ENCODE results near the gene C18orf63.

C18orf63 gene

GRCh38 chr18:74356959-74357358, 41.3 kb downstream of the C18orf63 start:
- TF ChIP-seq, protein P1, sequence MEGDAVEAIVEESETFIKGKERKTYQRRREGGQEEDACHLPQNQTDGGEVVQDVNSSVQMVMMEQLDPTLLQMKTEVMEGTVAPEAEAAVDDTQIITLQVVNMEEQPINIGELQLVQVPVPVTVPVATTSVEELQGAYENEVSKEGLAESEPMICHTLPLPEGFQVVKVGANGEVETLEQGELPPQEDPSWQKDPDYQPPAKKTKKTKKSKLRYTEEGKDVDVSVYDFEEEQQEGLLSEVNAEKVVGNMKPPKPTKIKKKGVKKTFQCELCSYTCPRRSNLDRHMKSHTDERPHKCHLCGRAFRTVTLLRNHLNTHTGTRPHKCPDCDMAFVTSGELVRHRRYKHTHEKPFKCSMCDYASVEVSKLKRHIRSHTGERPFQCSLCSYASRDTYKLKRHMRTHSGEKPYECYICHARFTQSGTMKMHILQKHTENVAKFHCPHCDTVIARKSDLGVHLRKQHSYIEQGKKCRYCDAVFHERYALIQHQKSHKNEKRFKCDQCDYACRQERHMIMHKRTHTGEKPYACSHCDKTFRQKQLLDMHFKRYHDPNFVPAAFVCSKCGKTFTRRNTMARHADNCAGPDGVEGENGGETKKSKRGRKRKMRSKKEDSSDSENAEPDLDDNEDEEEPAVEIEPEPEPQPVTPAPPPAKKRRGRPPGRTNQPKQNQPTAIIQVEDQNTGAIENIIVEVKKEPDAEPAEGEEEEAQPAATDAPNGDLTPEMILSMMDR (IDR thresholded peaks at IDR 0.05): no peak
- no peak overlapping the region for H3K4me3 ChIP-seq
- H3K27ac ChIP-seq: no peak overlapping the region
- DNase-seq: no peak
- H3K36me3 ChIP-seq: no peaks in the 10 kb centered on the region
- H3K27me3 ChIP-seq: no peaks in the 10 kb centered on the region
- H3K4me1 ChIP-seq: peaks cover 0 to 16% (median 2%) of the 10 kb centered on the region in 4 donors
- intact Hi-C loops (cut with DNase I; ENCODE audit: low total_unique reads): loop anchor here (5.0 kb wide), 1 partner anchor 195 kb away; no protein-coding TSS in a partner anchor
- no peaks in the 10 kb centered on the region for H3K9me3 ChIP-seq

DNA sequence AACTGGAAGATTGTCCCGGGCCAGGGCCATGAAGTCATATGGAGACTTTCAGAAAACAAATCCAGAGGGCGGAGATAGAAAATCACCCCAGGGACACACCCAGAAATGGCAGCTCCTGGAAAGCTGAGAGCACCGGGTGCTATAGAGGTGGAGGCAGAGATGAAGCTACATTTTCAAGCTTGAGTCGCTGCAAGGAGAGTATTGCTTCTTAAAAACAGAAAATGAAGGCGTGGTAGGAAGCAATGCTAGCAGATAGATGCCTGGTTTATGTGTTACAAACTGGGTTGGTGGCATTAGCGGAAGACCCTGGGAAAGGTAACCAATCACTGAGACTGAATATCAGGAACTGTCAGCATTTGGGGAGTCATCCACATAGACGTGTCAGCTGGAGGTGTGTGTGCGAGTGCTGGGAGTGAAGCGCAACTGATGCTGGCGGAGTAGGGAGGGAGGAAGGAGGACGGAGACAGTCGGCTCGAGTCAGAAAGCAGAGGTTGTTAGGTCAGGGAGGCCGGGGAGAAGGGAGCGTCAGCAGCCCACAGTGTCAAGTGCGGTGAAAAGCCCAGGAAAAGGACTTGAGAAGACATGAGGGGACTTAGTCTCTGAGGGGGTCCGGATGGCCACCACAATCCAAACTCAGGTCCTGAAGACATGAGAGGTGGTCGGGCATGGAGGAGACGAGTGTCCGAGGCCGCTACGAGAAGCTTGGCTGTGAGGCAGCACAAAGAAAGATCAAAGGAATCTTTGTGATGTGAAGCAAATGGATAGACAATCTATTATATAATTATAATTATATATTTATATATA, 45.4 kb downstream of the C18orf63 start:
- H3K9me3 ChIP-seq: no peaks in the 10 kb centered on the region

GRCh38 chr18:74367905-74368304, 52.3 kb downstream of the C18orf63 start:
- Histone ChIP-seq H3K27me3 (no peaks in the 10 kb centered on the region), H3K4me1 (no peaks in the 10 kb centered on the region), H3K36me3 (no peaks in the 10 kb centered on the region), H3K9me3 (no peaks in the 10 kb centered on the region), H3K27ac (no peak overlapping the region), H3K4me3 (no peak overlapping the region)
- TF ChIP-seq, protein P1 (IDR thresholded peaks at IDR 0.05): no peak
- intact Hi-C loops (cut with DNase I; ENCODE audit: low total_unique reads): no loop called here
- DNase-seq: no peak

More for the DNA sequence above, 45.4 kb downstream of the C18orf63 start:
- H3K4me1 ChIP-seq: no peaks in the 10 kb centered on the region
- TF ChIP-seq, protein P1 (IDR thresholded peaks at IDR 0.05): no peak
- DNase-seq: no peak
- intact Hi-C loops (cut with DNase I; ENCODE audit: low total_unique reads): no loop called here
- no peak overlapping the region for H3K4me3 ChIP-seq
- H3K36me3 ChIP-seq: no peaks in the 10 kb centered on the region
- H3K27me3 ChIP-seq: no peaks in the 10 kb centered on the region
- H3K27ac ChIP-seq: no peak overlapping the region

DNA sequence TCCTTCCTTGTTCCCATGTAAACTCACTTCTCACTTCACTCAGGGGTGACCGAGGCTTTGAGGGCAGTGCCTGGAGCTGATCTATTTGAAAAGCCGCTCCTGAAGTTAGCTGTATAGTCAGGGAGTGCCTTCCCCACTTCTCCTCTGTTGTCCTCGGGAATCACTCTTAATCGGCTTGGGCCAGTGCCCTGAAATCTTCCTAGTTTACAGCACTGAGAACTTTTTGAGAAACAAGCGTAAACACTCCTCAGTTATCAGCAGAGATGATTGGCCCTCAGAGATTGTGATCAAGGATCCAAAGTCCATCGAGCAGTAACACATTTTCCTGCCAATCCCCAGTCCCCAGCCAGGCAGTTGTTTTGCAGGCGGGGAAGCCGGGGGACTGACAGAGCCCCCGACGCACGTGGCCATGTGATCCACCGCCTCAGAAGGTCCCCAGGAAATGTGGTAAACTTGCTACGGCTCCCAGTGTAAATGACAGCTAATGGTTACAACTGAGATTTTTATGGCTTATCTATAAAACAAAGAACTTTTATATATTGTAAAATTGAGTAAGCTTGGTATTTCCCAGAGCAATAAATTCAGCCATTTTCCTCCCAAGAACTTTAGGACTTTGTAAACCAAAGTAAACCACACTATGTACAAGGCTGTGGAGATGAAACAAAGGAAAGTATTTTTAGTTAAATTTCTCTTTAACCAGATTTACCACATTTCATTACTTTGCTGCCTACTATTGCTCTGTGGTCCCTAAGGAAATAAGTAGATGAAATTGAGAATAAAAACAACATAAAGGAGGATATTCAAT, 53.5 kb downstream of the C18orf63 start:
- no peak for DNase-seq
- no peaks in the 10 kb centered on the region for H3K9me3 ChIP-seq
- intact Hi-C loops (cut with DNase I; ENCODE audit: low total_unique reads): no loop called here
- H3K4me3 ChIP-seq: no peak overlapping the region
- H3K27ac ChIP-seq: no peak overlapping the region
- H3K36me3 ChIP-seq: no peaks in the 10 kb centered on the region
- TF ChIP-seq, protein P1 (IDR thresholded peaks at IDR 0.05): no peak
- H3K4me1 ChIP-seq: no peaks in the 10 kb centered on the region
- no peaks in the 10 kb centered on the region for H3K27me3 ChIP-seq

- no peak for DNase-seq
- Histone ChIP-seq H3K4me1 (no peaks in the 10 kb centered on the region), H3K4me3 (no peak overlapping the region), H3K36me3 (no peaks in the 10 kb centered on the region), H3K27me3 (no peaks in the 10 kb centered on the region), H3K27ac (no peak overlapping the region), H3K9me3 (no peaks in the 10 kb centered on the region)
- TF ChIP-seq, protein P1 (IDR thresholded peaks at IDR 0.05): no peak
- intact Hi-C loops (cut with DNase I; ENCODE audit: low total_unique reads): no loop called here
These were observed 54.5 kb downstream of the C18orf63 start for GRCh38 chr18:74370115-74370514.
